ENCODE data around the gene ANKRD44. TPM values are rescaled to one million over a fixed set of nuclear protein-coding genes. Genes with fewer than 3 reads are reported as not detected.

Gene ANKRD44
- total RNA-seq, 2 donors from 2014 or later: 131 to 154 TPM

DNA sequence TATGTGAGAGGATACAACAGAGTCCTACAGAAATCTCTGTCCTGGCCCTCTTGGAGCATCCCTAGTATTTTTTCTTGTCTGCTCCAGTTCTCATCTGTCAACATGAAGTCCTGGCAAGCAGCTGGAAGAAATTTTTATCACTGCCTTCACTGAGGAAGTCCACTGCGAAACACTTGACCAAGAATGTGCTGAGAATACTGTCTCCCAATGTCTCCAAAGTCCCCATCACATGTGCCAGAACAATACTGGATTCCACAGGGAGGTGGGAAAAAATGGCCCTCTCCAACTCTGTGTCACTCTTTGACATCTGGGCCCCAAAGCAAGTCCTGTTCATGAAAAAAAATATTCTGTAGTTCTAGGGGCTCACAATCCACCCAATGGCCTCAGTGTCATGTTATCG lies 351.3 kb downstream of the ANKRD44 start:
- Mint-ChIP-seq H3K27me3 (no peaks in the 10 kb centered on the region), H3K36me3 (ENCODE audit: low read depth) (no peaks in the 10 kb centered on the region), H3K4me3 (no peak overlapping the region), H3K27ac (no peak overlapping the region), H3K9me3 (no peaks in the 10 kb centered on the region), H3K4me1 (peaks cover 32% of the 10 kb centered on the region)
- no peak for ATAC-seq (replicated peaks)

GRCh38 chr2:196957881-196958525 lies 352.6 kb downstream of the ANKRD44 start:
- no peaks in the 10 kb centered on the region for H3K9me3 Mint-ChIP-seq
- H3K4me1 Mint-ChIP-seq: peaks cover 26% of the 10 kb centered on the region
- peak overlapping the region; percentile 27 for H3K27ac Mint-ChIP-seq
- no peaks in the 10 kb centered on the region for H3K36me3 Mint-ChIP-seq (ENCODE audit: low read depth)
- no peak overlapping the region for H3K4me3 Mint-ChIP-seq
- no peaks in the 10 kb centered on the region for H3K27me3 Mint-ChIP-seq
- peak; percentile 25 for ATAC-seq (replicated peaks)

DNA sequence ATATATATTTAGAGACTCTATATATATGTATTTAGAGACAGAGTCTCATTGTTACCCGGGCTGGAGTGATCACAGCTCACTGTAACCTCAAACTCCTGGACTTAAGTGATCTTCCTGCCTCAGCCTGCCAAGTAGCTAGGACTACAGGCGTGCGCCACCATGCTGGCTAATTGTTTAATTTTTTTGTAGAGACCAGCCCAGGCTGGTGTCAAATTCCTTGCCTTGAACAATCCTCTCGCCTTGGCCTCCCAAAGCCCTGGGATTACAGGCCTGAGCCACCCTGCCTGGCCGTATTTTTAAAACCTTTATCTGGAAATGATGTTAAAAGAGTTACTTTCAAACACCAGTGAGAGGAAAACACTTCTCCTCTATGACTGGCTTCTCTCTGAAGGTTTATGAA lies 353.1 kb downstream of the ANKRD44 start:
- Mint-ChIP-seq H3K36me3 (ENCODE audit: low read depth) (no peaks in the 10 kb centered on the region), H3K4me3 (no peak overlapping the region), H3K9me3 (no peaks in the 10 kb centered on the region), H3K27me3 (no peaks in the 10 kb centered on the region), H3K27ac (no peak overlapping the region), H3K4me1 (peaks cover 20% of the 10 kb centered on the region)
- no peak for ATAC-seq (replicated peaks)

DNA sequence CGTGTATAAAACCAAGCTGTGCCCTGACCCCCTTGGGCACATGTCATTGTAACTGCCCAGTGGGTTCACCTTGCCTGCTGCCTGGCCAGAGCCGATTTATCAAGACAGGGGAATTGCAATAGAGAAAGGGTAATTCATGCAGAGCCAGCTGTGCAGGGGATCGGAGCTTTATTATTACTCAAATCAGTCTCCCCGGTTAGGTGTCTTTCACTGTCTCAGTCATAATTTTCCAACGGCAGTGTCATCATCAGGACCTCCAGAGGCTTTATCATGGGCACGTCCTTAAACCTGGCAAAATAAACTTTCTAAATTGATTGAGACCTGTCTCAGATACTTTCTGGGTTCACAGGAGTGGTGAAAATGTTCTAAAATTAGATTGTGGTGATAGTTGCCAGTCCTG lies 354.5 kb downstream of the ANKRD44 start:
- H3K27me3 Mint-ChIP-seq: no peaks in the 10 kb centered on the region
- no peak overlapping the region for H3K27ac Mint-ChIP-seq
- no peak overlapping the region for H3K4me3 Mint-ChIP-seq
- no peaks in the 10 kb centered on the region for H3K36me3 Mint-ChIP-seq (ENCODE audit: low read depth)
- H3K4me1 Mint-ChIP-seq: peaks cover 7% of the 10 kb centered on the region
- no peak for ATAC-seq (replicated peaks)
- no peaks in the 10 kb centered on the region for H3K9me3 Mint-ChIP-seq

GRCh38 chr2:196955036-196955435 lies 355.5 kb downstream of the ANKRD44 start:
- Mint-ChIP-seq H3K9me3 (no peaks in the 10 kb centered on the region), H3K36me3 (ENCODE audit: low read depth) (no peaks in the 10 kb centered on the region), H3K27ac (no peak overlapping the region), H3K4me3 (no peak overlapping the region), H3K27me3 (peaks cover 2% of the 10 kb centered on the region), H3K4me1 (peaks cover 5% of the 10 kb centered on the region)
- no peak for ATAC-seq (replicated peaks)

GRCh38 chr2:196954001-196954400 lies 356.6 kb downstream of the ANKRD44 start:
- Mint-ChIP-seq H3K4me1 (peaks cover 5% of the 10 kb centered on the region), H3K36me3 (ENCODE audit: low read depth) (no peaks in the 10 kb centered on the region), H3K4me3 (no peak overlapping the region), H3K27me3 (peaks cover 3% of the 10 kb centered on the region), H3K9me3 (no peaks in the 10 kb centered on the region), H3K27ac (no peak overlapping the region)
- ATAC-seq (replicated peaks): no peak

DNA sequence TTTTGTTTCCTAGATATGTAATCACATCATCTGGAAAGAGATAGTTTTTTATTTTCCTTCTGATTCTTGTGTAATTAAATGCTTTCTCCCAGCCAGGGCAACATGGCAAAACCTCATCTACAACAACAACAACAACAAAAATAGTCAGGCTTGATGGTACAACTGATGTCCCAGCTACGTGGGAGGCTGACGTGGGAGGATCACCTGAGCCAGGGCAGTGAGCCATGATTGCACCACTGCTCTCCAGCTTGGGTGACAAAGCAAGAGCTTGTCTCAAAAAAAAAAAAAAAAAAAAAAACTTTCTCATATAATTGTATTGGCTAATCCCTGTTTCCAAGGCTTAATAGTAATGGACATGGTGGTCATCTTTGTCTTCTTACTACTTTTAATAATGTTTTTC lies 357.6 kb downstream of the ANKRD44 start:
- Mint-ChIP-seq H3K9me3 (no peaks in the 10 kb centered on the region), H3K27me3 (peaks cover 3% of the 10 kb centered on the region), H3K27ac (no peak overlapping the region), H3K4me3 (no peak overlapping the region), H3K36me3 (ENCODE audit: low read depth) (no peaks in the 10 kb centered on the region), H3K4me1 (no peaks in the 10 kb centered on the region)
- ATAC-seq (replicated peaks): no peak

DNA sequence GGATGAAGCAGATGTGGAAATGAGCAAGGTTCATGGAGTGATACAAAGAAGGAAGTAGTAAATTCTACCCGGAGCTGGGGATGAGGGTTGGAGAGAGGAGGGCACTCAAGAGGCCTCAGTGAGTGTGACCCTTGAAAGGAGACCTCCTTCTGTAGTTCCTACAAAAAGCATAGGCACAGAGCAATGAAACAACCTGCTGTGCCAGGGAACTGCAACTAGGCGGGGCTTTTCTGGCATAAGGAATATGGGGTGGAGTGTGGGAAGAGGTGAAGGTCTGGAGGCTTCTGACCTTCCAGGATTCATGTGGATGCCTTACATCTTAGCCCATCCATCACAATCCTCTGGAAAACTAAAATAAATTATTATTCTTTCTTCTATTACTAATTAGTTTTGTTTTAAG lies 358.6 kb downstream of the ANKRD44 start:
- no peaks in the 10 kb centered on the region for H3K4me1 Mint-ChIP-seq
- no peak overlapping the region for H3K4me3 Mint-ChIP-seq
- H3K27me3 Mint-ChIP-seq: peaks cover 3% of the 10 kb centered on the region
- ATAC-seq (replicated peaks): no peak
- no peak overlapping the region for H3K27ac Mint-ChIP-seq
- H3K9me3 Mint-ChIP-seq: no peaks in the 10 kb centered on the region
- H3K36me3 Mint-ChIP-seq (ENCODE audit: low read depth): no peaks in the 10 kb centered on the region

DNA sequence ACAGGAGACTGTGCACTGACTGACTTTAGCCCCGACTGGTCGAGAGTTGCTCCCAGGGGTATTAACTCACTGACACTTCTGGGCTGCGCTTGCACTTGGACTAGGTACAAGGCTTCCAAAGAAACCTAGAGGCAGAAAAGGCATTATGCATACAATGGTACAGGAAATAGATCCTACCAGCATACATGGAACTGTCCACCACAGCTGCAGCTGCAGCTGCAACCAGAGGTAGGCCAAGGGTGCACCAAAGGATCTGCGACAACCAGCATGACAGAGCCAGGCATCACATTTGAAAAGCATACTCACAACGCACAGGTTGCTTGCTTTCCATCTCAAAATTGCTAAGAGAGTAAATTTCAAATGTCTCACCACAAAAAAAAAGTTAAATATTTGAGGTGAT lies 361.5 kb downstream of the ANKRD44 start:
- Mint-ChIP-seq H3K4me3 (no peak overlapping the region), H3K9me3 (no peaks in the 10 kb centered on the region), H3K36me3 (ENCODE audit: low read depth) (no peaks in the 10 kb centered on the region), H3K4me1 (no peaks in the 10 kb centered on the region), H3K27ac (no peak overlapping the region), H3K27me3 (peaks cover 3% of the 10 kb centered on the region)
- ATAC-seq (replicated peaks): no peak

- Mint-ChIP-seq H3K27me3 (no peaks in the 10 kb centered on the region), H3K4me3 (no peak overlapping the region), H3K36me3 (ENCODE audit: low read depth) (no peaks in the 10 kb centered on the region), H3K9me3 (no peaks in the 10 kb centered on the region), H3K4me1 (no peaks in the 10 kb centered on the region), H3K27ac (no peak overlapping the region)
- ATAC-seq (replicated peaks): no peak
Observed at GRCh38 chr2:196944570-196944969, 366.0 kb downstream of the ANKRD44 start.

DNA sequence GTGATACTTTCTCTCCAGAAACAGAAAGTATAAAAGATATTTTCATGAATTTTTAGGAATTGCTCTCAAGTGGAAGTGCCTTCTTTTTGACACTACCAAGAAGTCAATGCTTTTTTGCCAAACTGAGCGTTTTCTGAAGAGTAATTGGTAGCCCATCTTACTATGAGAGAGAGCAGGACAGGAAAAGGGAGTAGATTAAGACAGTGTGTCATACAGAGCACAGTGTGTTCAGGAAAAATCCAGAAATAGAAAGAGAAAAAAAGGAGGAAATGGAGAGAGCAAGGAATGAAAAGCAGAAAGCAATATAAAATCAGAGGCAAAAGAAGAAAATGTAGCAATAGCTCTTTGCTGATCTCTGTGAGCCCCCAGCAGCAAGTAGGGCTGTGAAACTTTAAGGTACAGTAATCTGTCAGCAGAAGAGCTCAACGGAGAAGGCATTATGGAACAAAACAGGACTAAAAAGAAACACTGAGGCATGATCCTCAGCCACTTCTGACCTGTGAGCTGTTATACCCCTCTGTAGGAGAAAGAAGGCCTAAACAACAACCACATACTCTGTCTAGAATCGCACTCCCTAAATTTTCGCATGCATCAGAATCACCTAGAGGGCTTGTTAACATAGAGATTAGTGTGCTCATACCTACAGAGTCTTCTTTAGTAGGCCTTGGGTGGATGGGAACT lies 369.0 kb downstream of the ANKRD44 start:
- no peak overlapping the region for H3K27ac Mint-ChIP-seq
- no peaks in the 10 kb centered on the region for H3K4me1 Mint-ChIP-seq
- no peaks in the 10 kb centered on the region for H3K36me3 Mint-ChIP-seq (ENCODE audit: low read depth)
- H3K27me3 Mint-ChIP-seq: no peaks in the 10 kb centered on the region
- no peak for ATAC-seq (replicated peaks)
- H3K9me3 Mint-ChIP-seq: no peaks in the 10 kb centered on the region
- H3K4me3 Mint-ChIP-seq: no peak overlapping the region

DNA sequence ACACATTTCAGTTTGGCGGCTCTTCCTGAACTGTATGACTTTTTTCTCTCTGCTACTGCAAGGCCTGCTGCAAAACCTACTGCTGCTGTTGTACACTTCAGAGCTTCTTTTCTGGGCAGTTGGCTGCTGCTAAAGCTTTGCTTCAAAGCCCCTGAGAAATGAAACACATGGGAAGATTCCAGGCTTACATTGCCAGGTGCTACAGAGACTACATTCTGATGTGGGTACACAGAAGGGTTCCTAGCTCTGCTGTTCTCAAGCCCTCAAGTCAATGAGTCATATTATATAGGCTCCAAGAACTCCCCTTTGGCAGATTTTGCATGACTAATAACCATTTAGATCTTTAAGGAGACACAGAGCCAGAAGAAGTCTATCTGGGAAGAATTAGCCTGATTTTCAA lies 371.2 kb downstream of the ANKRD44 start:
- Mint-ChIP-seq H3K36me3 (ENCODE audit: low read depth) (no peaks in the 10 kb centered on the region), H3K27ac (no peak overlapping the region), H3K27me3 (no peaks in the 10 kb centered on the region), H3K4me1 (no peaks in the 10 kb centered on the region), H3K4me3 (no peak overlapping the region), H3K9me3 (no peaks in the 10 kb centered on the region)
- ATAC-seq (replicated peaks): no peak

Other genes with a start within 250 kb of the ANKRD44 start
- gene SF3B1, start 124.2 kb upstream of the ANKRD44 start, total RNA-seq: 100 to 1,000 TPM; 273 to 277 TPM
- 10 to 100 TPM; 15.8 to 20.1 TPM for gene COQ10B, start 142.8 kb upstream of the ANKRD44 start, total RNA-seq
- gene HSPD1, start 189.1 kb upstream of the ANKRD44 start, total RNA-seq: 100 to 1,000 TPM; 344 to 822 TPM
- 100 to 1,000 TPM; 151 to 313 TPM for gene HSPE1, start 189.6 kb upstream of the ANKRD44 start, total RNA-seq
- 10 to 100 TPM; 13.4 to 20.1 TPM for gene MOB4, start 205.3 kb upstream of the ANKRD44 start, total RNA-seq

All from activated T-helper 17 cell treated with anti-CD3 and anti-CD28 coated beads, Interleukin-2, amount 50 U/mL, for 72 hours (primary cell).